ENCODE measurements around the gene DHRS13.
"Not testable (repeated sequence)": the region's sequence is repeated elsewhere in the genome, so short reads cannot be mapped to it uniquely, and the experiment has no call there.

The DHRS13 gene

DNA sequence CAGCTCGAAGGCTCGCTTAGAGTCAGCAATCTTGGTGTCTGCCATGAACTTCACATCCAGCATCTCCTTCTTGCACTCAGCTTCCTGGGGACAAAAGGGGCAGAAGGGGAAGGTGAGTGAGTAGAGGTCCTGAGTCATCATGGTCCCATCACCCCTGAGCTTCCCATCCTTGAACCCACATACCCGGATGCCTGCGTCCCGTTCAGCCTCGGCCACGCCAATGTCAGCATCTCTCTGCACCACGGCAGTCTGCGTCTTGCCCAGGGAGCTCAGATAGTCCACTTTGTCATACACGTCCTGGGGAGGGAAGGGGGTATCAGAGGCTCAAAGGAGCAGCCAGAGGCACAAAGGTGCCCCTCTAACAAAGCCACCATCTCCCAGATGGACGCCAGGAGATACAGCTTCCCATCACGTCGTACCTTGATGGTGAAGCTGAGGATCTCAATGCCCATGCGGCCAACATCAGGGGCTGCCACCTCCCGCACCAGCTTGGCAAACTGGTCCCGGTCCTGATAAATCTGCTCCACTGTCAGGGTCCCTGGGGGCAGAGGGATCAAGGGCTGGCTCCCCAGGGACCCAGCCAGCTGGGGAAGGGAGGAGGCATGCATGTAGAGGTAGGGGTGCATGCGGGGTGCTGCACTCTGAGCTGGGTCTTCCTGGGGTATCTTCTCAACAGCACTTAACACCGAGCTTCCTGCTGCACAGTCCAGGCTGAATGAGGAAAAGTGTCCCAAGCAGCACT lies 20.6 kb downstream of the DHRS13 start:
- no peak for DNase-seq (ENCODE audit: low read depth in 2 of 2)

DNA sequence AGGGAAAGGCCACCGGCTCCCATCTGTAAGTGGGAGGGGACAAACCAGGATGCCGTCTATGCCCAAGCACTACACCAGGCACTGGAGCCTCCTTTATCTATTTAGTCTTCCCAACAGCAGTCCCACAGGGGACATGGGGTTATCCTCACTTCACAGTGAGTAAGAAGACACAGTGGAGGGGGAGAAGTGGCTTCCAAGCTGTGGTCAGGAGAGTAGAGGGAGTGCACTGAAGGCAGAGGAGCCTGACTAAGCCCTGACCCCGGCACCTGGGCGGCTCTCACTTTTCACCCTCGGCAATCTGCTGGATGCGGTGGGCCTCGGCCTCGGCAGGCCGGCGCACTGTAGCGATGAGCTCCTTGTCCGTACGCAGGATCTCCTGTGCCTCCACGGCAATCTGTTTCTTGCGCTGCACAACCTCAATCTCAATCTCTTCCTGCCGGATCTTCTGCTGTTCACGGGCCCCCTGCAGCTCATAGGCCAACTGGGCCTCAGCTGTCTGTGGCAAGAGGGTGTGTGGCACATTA lies 21.3 kb downstream of the DHRS13 start:
- no peak for DNase-seq (ENCODE audit: low read depth in 2 of 2)

DNA sequence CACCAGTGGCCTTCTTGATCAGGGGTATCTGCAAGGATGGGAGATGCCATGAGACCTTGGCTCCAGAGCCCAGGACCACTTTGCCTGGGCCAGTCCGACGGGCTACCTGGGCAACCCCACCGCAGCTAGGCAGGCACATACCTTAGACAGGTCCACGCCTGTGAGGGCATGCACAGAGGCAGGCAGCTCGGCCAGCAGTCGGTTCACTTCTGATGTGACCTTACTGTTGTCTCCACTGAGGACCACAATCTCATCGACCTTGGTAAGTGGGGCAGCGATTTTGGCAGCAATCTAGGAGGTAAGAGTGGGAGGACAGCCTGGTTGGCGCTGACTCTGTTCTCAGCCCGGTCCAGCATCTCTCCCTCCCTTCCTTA lies 22.3 kb downstream of the DHRS13 start:
- no peak for DNase-seq (ENCODE audit: low read depth in 2 of 2)

DNA sequence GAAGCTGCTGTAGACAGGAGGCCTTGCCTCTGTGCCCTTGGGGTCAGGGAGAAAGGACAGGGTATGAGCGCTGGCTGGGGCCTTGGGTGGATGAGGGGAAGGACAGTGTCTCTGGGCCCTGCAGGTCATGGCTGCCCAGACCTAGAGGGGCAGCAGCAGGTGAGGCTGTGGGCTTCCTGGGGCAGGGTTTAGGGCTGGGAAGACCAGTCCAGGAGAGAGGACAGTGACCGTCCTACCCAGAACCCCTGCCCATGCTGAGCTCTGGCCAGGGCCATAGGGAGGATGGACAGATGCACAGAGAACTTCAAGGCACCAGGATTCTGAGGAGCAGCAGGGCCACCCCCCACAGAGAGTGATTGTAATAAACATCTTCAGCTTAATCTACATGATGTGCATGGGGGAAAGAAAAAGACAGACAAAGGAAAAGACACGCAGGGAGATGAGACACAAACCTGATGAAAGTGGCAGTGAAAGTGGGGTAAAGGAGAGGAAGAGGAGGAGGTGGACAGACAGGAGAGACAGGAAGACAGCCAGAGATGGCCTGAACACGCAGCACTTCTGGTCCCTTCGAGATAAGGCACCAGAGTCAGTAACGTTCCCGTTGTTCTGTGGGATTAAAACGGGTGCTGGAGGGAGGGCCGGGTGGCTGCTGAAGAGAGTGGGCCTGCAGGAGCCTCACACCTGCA lies 22.9 kb downstream of the DHRS13 start:
- no peak for DNase-seq (ENCODE audit: low read depth in 2 of 2)

DNA sequence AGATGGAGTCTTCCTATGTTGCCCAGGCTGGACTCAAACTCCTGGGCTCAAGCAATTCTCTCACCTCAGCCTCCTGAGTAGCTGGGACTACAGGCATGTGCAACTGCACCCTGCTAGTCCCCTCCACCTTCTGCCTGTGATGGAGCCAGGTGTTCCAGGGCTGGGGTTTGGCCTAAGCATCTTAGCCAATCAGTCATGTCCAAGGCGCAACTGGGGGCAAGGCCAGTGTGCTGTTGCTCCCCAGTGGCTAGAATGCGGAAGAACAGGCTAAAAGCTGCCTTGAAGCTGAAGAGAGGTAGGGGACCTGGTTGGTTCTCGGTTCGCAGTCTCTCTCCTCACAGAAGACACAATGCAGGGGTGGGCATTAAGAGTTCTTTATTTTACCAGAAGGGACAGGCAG lies 23.9 kb downstream of the DHRS13 start:
- no peak for DNase-seq (ENCODE audit: low read depth in 2 of 2)

DNA sequence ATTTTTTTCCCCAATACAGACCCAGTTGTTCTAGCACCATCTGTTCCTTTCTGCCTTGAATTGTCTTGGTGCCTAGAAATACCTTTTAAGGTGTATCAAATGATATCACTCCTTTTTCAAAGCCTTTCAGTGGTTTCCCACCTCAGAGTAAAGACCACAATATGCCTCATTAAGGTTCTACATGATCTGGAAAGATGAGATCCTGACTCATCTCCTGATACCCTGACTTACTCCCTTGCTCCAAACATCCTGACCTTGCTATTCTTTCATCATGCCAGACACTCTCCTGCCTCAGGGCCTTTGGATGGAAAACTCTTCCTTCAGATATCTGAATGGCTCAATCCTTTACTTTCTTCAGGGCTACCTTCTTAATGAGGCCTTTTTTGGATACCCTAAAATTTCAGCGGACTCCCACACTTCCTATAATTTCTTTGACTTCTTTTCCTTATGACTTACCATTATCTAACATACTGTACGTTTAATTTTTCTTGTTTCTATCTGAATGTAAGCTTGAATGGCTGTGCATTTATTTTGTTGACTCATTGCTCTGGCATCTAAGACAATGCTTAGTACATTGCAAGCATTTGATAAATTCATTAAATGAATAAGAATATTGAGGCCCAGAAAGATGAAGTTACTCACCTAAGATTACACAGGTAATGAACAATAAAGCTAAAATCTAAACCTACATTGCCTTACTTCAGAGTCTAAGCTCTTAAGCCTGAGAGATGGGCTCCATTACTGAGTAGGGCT lies 24.5 kb downstream of the DHRS13 start:
- DNase-seq (ENCODE audit: low read depth in 2 of 2), result no peak

DNA sequence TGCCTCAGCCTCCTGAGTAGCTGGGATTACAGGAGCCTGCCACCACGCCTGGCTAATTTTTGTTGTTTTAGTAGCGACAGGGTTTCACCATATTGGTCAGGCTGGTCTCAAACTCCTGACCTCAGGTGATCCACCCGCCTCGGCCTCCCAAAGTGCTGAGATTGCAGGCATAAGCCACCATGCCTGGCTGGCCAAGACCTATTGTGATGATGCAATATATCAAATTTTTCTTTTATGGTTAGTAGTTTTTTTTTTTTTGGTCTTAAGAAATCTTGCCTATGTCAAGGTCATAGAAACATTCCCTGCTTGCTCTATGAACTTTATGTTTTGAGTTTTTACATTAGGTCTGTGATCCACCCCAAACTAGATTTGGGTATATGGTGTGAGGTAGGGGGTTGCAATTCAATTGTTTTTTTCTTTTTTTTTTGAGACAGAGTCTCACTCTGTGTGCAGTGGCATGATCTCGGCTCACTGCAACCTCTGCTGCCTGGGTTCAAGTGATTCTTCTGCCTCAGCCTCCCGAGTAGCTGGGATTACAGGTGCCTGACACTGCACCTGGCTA lies 25.6 kb downstream of the DHRS13 start:
- not testable (repeated sequence) for DNase-seq (ENCODE audit: low read depth in 2 of 2)

DNA sequence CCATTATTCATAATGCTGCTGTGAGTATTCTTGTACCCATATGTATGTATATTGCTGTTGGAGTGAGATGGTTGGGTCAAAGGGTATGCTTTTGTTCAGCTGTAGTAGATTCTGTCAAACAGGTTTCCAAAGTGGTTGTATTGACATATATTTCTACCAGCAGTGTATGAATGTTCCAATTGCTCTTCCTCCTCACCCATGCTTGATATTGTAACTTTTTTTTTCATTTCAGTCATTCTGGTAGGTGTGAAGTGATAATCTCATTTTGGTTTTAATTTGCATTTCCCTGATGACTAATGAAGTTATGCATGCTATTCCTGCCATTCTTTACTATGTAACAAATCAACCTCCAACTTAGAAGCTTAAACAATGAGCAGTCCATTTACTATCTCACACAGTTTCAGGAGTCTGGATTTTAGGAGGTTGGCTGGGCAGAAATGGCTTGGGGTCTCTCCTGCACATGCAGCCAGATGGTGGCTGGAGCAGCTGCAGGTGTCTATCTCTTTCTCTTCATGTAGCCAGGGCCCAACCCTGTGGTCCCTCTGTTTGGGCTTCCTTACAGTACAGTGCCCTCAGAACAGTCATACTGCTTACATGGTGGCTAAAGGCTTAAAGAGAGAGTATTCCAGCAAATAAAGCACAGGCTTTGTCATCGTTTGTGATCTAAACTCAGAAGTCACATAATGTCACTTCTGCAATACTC lies 26.9 kb downstream of the DHRS13 start:
- no peak for DNase-seq (ENCODE audit: low read depth in 2 of 2)

DNA sequence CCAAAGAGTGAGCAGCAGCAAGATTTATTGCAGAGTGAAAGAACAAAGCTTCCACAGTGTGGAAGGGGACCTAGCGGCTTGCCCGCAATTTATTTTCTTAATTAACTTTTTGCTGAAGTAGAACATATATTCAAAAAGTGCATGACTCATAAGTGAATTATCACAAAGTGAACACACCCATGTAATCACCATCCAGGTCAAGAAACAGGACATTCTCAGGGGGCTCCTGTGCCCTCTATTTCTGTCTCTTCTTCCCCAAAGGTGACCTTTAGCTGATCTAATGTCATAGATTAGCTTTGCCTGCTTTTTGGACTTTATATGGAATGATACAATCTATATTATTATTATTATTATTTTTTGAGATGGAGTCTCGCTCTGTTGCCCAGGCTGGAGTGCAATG lies 28.1 kb downstream of the DHRS13 start:
- no peak for DNase-seq (ENCODE audit: low read depth in 2 of 2)

DNA sequence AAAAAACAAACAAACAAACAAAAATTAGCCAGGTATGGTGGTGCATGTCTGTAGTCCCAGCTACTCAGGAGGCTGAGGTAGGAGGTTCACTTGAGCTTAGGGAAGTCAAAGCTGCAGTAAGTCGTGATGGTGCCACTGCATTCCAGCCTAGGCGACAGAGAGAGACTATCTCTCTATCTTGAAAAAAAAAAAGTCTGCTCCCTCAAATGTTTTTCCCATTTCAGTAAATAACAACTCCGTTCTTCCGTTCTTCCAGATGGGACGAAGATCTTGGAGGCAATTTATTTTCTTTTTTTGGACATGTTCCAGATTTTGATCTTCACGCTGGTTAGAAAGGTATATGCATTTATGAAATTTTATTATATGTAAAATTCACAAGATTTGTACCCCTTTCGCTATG lies 29.0 kb downstream of the DHRS13 start:
- DNase-seq (ENCODE audit: low read depth in 2 of 2), result no peak

DNA sequence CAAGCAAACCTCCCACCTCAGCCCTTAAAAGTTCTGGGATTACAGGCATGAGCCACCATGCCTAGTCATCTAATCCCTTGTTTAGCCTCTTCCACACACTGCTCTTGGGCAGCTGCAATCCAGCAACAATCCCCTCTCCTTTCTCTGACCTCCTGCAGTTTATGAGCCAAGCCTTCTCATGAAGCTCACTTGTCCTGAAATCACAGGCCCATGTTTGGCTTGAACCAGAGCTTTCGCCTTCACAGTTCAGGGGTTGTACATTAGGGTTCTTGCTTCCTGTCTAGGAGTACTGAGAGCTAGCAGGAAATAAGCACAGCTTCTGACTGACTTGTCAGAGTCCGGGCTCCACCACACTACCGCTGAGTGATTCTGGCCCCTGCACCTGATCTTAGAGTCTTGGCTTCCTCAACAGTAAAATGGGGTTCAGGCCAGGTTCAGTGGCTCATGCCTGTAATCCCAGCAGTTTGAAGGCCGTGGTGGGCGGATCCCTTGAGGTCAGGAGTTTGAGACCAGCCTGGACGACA lies 31.8 kb downstream of the DHRS13 start:
- DNase-seq (ENCODE audit: low read depth in 2 of 2), result no peak

DNA sequence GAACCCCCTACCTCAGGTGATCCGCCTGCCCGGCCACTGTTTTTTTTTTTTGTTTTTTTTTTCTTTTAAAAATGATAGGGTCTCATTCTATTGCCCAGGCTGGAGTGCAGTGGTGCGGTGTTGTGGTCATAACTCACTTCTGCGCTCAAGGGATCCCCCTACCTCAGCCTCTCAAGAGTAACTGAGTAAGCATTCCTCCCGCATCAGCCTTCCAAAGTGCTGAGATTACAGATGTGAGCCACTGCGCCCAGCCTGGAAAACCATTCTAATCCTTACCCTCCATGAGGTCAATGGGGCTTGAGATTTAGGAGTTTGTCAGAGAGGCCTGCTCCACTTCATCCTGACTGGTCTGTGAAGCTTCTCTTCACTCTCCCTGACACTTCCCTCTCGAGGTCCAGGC lies 35.6 kb downstream of the DHRS13 start:
- no peak for DNase-seq (ENCODE audit: low read depth in 2 of 2)

DNA sequence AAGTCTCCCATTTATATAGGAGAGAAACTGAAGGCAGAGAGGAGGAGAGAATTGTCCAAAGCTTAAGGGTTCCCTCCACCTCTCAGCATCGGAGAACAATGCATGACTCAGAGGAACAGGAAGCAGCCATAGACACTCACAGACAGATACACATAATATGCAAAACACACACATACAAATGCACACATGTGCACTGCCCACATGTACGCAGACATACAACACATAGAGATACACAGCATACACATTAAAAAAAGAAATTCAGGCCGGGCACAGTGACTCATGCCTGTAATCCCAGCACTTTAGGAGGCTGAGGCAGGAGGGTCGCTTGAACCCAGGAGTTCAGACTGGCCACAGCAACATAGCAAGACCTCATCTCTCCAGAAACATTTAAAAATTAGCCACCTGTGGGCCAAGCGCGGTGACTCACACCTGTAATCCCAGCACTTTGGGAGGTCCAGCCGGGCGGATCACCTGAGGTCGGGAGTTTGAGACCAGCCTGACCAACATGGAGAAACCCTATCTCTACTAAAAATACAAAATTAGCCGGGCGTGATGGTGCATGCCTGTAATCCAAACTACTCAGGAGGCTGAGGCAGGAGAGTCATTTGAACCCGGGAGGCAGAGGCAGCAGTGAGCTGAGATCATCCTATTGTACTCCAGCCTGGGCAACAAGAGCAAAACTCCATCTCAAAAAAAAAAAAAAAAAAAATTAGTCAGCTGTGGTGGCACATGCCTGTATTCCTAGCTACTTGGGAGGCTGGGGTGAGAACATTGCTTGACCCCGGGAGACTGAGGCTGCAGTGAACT lies 36.7 kb downstream of the DHRS13 start:
- DNase-seq (ENCODE audit: low read depth in 2 of 2), result no peak

DNA sequence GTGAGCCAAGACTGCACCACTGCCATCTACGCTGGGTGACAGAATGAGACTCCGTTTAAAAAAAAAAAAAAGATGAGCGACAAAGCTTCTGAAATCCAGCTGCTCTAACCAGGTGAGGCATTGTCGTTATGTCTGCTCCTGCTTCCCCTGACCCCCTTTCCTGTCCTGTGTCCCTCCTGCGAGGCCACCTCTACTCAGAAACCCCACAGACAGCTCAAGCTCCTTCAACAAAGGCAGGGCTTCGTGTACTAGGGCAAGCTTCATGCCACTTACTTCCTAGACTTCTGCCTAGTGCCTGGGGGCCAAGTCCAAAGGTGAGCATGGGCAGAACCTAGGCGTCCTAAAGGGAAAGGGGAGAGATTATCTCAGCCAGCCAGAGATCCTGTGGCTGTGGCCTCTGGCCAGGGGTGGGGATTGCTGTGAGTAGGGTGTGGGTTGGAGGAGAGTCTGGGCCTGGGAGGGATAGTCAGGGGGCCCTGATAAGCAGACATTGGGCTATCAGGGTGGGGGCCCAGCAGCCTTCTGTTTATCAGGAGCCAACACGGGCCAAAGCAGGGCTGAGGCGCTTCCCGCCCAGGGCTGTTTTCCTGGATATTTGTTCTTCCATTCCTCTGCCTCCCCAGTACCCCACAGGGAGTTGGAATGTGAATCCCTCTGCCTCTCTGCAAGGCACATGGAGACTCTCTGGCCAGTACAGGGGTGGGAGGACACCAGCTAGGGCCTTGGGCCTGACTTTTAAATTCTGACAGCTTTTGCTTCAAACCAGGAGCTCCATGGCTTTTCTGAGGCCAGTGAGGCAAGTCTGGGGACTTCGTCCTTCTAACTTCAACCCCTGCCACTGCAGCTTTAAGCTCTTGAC lies 37.7 kb downstream of the DHRS13 start:
- DNase-seq (ENCODE audit: low read depth in 2 of 2), result no peak

DNA sequence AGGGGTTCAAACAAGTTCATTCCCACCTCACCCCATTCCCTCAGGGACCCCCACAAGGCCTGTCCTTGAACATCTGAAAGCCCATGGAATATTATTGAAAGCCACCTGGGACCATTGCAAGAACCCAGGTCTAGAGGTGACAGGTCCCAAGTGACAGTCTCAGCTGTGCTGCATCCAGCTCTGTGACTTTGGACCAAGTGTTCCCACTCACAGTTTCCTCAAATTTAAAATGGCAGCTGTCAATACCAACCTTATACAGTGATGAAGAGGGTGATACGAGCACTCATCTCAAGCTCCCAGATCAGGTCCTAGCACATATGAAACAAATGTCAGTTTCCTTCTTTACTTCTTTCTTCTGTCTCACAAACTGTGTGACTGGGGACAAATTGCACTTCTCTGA lies 38.9 kb downstream of the DHRS13 start:
- no peak for DNase-seq (ENCODE audit: low read depth in 2 of 2)

DNA sequence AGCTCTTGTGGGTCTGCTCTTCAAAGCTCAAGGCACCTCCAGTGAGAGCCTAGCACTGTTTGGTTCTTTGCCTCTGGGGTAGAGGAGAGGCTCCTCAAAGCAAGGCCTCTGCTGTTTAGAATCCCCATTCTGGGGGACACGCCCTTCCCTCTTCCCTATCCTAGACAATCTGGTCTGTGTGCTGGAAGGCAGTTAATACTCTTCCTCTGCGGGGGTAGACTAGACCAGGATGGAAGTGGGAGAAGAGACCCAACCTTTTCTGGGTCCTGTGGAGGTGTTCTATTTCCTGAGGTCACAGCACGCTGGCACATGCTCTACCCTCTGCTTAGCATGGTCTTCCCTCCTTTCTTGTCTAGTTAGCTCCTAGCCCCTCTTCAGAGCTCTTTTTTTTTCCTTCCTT lies 40.3 kb downstream of the DHRS13 start:
- no peak for DNase-seq (ENCODE audit: low read depth in 2 of 2)

DNA sequence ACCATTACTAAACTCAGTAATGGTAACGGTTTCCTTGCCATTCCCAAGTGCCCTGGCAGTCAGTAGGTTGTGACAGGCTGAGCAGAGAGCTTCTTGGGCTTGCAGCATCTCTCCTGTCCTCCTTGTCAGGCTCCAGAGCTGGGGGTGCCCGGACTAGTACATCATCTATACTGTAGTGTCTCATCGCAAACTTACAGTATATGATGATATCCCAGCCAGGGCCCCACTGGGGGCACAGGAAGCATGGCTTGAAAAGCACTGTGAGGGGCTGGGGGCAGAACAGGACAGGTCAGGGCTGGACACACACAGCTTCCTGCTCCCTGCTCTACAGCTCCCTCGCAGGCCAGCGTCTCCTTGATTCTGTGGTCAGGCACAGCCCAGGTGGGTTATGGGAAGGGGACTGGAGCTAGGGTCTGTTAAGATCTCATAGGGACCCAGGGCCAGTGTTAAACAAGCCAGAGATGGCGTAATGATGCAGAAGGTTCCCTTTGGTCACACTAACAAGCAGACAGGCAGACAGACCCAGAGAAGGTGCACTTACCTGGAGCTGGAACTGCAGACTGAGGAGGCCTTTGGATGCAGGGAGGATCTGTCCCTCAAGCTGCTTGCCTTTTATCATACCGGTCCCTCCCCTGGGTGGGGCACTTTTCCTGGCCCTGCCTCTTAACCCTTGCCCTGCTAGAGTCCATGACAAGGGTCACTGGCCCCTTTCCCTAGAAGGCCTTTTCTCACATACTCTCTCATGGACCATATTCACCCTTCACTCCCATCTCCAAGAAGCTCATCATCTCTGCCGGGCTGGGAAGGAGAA lies 41.3 kb downstream of the DHRS13 start:
- no peak for DNase-seq (ENCODE audit: low read depth in 2 of 2)

DNA sequence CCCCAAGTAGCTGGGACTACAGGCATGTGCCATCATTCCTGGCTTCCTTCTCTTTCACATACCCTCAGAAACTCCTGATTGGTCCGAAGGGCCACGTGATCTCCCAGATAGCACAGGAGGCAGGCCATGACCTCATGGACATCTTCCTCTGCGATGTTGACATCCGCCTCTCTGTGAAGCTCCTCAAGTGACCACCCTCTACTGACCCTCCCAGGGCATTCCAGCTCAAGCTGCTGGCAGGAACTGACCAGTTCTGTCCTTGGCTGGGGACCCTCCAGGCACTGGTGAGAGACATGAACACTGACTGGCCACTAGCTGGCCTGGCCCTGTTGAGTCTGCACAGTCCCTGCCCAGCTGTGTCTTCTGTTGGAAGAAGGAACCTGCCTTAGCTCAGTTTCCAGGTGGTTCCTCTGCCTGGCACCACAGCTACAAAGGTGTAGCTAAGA lies 42.5 kb downstream of the DHRS13 start:
- no peak for DNase-seq (ENCODE audit: low read depth in 2 of 2)

All from stimulated activated CD8-positive, alpha-beta memory T cell treated with anti-CD3 and anti-CD28 coated beads, Interleukin-7, amount 100 ng/mL, for 4 hours (primary cell).